Sigmoid colon (tissue), 4 donors: Measurements from ENCODE around the gene FHL2.

Experiments
- EP300 ChIP-seq, 4 donors: sonication (generic); formaldehyde crosslinking; IDR thresholded peaks; one replicate each; pipeline ENCODE4 v1.6.1; 2017; ENCODE audit warnings: antibody characterized with exemption in 4 of 4
- POLR2A ChIP-seq, 2 donors: fragments of 450-650 bp; IDR thresholded peaks; one replicate each; pipeline ENCODE4 v1.6.1; 2016; ENCODE audit warnings: antibody characterized with exemption in 2 of 2, mild to moderate bottlenecking in 2 of 2, moderate library complexity in 2 of 2
- TF ChIP-seq, protein P1 (sequence below), 4 experiments: fragments of 450-650 bp in 3 of 4; fragments of 200-600 bp in 1 of 4; IDR thresholded peaks; one replicate each; pipeline ENCODE4 v1.5.1; 2016 to 2019; ENCODE audit warnings: antibody characterized with exemption in 4 of 4, mild to moderate bottlenecking in 3 of 4, moderate library complexity in 2 of 4

DNA sequence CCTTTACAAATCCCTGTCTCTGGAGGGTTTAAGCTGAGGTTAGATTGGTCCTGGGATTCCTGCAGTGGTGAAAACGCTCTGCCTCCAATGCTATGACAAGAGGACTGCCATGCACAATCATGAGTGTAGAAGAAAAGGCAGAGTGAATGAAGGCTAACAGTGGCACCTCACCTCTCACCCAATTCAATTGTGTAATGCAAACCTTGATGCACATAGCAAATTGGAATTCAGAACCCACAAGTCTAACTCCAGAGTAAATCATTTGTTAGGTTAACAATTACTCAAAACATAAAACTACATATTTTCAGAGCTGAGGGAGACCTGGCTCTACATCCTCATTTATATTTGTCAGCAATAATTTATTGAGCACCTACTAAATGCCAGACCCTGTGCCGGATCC, 71.2 kb downstream of the FHL2 start:
- TF ChIP-seq, protein P1, sequence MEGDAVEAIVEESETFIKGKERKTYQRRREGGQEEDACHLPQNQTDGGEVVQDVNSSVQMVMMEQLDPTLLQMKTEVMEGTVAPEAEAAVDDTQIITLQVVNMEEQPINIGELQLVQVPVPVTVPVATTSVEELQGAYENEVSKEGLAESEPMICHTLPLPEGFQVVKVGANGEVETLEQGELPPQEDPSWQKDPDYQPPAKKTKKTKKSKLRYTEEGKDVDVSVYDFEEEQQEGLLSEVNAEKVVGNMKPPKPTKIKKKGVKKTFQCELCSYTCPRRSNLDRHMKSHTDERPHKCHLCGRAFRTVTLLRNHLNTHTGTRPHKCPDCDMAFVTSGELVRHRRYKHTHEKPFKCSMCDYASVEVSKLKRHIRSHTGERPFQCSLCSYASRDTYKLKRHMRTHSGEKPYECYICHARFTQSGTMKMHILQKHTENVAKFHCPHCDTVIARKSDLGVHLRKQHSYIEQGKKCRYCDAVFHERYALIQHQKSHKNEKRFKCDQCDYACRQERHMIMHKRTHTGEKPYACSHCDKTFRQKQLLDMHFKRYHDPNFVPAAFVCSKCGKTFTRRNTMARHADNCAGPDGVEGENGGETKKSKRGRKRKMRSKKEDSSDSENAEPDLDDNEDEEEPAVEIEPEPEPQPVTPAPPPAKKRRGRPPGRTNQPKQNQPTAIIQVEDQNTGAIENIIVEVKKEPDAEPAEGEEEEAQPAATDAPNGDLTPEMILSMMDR (IDR thresholded peaks at IDR 0.05) = no peak
- TF ChIP-seq POLR2A (IDR thresholded peaks at IDR 0.05) (no peak), EP300 (IDR thresholded peaks at IDR 0.05) (no peak)
